ENCODE data around the gene TLE6.

DNA sequence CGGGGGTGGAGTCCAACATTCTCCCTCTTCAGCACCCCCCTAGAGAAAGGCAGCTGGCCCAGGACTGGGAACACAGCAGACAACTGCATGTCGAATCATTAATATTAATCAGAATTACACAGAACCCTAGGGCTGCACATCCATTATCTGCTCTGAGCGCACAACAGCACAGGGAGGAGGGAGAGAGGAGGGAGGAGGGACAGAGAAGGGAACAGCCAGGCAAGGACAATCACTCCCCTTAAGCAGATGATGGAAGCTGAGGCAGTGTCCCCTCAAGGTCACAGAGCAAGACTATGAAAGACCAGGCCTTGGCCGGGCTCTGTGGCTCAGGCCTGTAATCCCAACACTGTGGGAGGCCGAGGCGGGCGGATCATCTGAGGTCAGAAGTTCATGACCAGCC, 25.7 kb downstream of the TLE6 start:
- TF ChIP-seq EZH2 (IDR thresholded peaks at IDR 0.05; ENCODE audit: borderline replicate concordance, control insufficient read depth, low read depth, low read length) (no peak), POLR2AphosphoS5 (IDR thresholded peaks at IDR 0.05; ENCODE audit: low read length) (no peak), POLR2AphosphoS2 (IDR thresholded peaks at IDR 0.05; ENCODE audit: low read depth, low read length) (no peak), NFYA (IDR thresholded peaks at IDR 0.05; ENCODE audit: borderline replicate concordance, low read depth, low read length) (no peak), TCF12 (IDR thresholded peaks at IDR 0.05; ENCODE audit: low read depth, low read length) (no peak), NR2C2 (IDR thresholded peaks at IDR 0.05; ENCODE audit: borderline replicate concordance, control insufficient read depth, insufficient read length, low read depth) (no peak), ATF3 (IDR thresholded peaks at IDR 0.05; ENCODE audit: borderline replicate concordance, extremely low read depth, low read depth, low read length) (no peak), TAF1 (IDR thresholded peaks at IDR 0.05; ENCODE audit: borderline replicate concordance, low read depth, low read length) (no peak), HDGF (IDR thresholded peaks at IDR 0.05) (no peak), MYC (IDR thresholded peaks at IDR 0.05; ENCODE audit: insufficient read depth, insufficient read length, insufficient replicate concordance, low read length, severe bottlenecking) (no peak), RCOR1 (conservative IDR thresholded peaks at IDR 0.05; ENCODE audit: low read depth, low read length) (no peak)
- TF ChIP-seq, protein P1, sequence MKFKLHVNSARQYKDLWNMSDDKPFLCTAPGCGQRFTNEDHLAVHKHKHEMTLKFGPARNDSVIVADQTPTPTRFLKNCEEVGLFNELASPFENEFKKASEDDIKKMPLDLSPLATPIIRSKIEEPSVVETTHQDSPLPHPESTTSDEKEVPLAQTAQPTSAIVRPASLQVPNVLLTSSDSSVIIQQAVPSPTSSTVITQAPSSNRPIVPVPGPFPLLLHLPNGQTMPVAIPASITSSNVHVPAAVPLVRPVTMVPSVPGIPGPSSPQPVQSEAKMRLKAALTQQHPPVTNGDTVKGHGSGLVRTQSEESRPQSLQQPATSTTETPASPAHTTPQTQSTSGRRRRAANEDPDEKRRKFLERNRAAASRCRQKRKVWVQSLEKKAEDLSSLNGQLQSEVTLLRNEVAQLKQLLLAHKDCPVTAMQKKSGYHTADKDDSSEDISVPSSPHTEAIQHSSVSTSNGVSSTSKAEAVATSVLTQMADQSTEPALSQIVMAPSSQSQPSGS (IDR thresholded peaks at IDR 0.05; ENCODE audit: low read length): no peak
- TF ChIP-seq, protein P2, sequence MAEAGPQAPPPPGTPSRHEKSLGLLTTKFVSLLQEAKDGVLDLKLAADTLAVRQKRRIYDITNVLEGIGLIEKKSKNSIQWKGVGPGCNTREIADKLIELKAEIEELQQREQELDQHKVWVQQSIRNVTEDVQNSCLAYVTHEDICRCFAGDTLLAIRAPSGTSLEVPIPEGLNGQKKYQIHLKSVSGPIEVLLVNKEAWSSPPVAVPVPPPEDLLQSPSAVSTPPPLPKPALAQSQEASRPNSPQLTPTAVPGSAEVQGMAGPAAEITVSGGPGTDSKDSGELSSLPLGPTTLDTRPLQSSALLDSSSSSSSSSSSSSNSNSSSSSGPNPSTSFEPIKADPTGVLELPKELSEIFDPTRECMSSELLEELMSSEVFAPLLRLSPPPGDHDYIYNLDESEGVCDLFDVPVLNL (IDR thresholded peaks at IDR 0.05; ENCODE audit: low read depth, low read length): no peak
- TF ChIP-seq, protein P3, sequence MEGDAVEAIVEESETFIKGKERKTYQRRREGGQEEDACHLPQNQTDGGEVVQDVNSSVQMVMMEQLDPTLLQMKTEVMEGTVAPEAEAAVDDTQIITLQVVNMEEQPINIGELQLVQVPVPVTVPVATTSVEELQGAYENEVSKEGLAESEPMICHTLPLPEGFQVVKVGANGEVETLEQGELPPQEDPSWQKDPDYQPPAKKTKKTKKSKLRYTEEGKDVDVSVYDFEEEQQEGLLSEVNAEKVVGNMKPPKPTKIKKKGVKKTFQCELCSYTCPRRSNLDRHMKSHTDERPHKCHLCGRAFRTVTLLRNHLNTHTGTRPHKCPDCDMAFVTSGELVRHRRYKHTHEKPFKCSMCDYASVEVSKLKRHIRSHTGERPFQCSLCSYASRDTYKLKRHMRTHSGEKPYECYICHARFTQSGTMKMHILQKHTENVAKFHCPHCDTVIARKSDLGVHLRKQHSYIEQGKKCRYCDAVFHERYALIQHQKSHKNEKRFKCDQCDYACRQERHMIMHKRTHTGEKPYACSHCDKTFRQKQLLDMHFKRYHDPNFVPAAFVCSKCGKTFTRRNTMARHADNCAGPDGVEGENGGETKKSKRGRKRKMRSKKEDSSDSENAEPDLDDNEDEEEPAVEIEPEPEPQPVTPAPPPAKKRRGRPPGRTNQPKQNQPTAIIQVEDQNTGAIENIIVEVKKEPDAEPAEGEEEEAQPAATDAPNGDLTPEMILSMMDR (IDR thresholded peaks at IDR 0.05 in 2 of 3, conservative IDR thresholded peaks at IDR 0.05 in 1 of 3; ENCODE audit: control insufficient read depth in 2 of 3, extremely low read depth in 1 of 3, insufficient read depth in 1 of 3, low read depth in 3 of 3, low read length in 3 of 3): no peak

Measured in GM12878 (cell line).